Vagina (tissue), 2 donors: ENCODE measurements around the gene TNRC6C.

Source experiments
- POLR2A ChIP-seq, 2 donors: fragments of 450-650 bp; IDR thresholded peaks; one replicate each; pipeline ENCODE4 v1.6.1; 2017; ENCODE audit warnings: antibody characterized with exemption in 2 of 2, mild to moderate bottlenecking in 2 of 2, moderate library complexity in 2 of 2
- TF ChIP-seq, protein P1 (sequence below), 3 experiments: fragments of 450-650 bp in 2 of 3; fragments of 200-600 bp in 1 of 3; sonication (generic) in 1 of 3; IDR thresholded peaks; one replicate each; pipeline ENCODE4 v1.5.1; 2017 to 2019; ENCODE audit warnings: antibody characterized with exemption in 3 of 3, mild to moderate bottlenecking in 2 of 3, moderate library complexity in 2 of 3

DNA sequence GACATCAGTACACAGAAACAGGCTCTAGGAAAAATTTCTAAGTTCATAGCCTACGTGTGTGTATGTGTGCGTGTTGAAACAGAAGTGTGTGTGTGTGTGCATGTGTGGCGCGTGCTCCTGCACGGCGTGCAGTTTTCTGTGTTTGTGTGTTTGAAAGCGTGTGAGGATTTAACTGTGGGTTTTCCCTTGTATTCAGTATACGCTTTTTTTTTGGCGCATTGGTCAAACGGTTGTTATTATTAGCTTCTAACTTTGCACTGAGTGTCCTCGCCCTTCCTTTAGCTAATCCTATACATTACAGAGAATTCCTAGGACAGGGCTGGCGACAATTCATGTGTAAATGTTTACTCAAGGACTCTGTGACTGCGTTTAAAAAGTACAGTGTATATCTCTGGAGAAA lies 147.0 kb downstream of the TNRC6C start:
- TF ChIP-seq, protein P1, sequence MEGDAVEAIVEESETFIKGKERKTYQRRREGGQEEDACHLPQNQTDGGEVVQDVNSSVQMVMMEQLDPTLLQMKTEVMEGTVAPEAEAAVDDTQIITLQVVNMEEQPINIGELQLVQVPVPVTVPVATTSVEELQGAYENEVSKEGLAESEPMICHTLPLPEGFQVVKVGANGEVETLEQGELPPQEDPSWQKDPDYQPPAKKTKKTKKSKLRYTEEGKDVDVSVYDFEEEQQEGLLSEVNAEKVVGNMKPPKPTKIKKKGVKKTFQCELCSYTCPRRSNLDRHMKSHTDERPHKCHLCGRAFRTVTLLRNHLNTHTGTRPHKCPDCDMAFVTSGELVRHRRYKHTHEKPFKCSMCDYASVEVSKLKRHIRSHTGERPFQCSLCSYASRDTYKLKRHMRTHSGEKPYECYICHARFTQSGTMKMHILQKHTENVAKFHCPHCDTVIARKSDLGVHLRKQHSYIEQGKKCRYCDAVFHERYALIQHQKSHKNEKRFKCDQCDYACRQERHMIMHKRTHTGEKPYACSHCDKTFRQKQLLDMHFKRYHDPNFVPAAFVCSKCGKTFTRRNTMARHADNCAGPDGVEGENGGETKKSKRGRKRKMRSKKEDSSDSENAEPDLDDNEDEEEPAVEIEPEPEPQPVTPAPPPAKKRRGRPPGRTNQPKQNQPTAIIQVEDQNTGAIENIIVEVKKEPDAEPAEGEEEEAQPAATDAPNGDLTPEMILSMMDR (IDR thresholded peaks at IDR 0.05): no peak
- TF ChIP-seq POLR2A (IDR thresholded peaks at IDR 0.05): no peak
